ENCODE measurements around the gene NCOA6. TPM values are rescaled to one million over a fixed set of nuclear protein-coding genes. Genes with fewer than 3 reads are reported as not detected.

Gene NCOA6
- total and polyA plus RNA-seq, 2 of the 4 experiments (the other 2 are of a cell fraction), result 3.6 to 13.1 TPM

- no peak for TF ChIP-seq MAZ (IDR thresholded peaks at IDR 0.05; ENCODE audit: borderline replicate concordance, low read depth, low read length)
These were observed 8.4 kb downstream of the NCOA6 start (continued) for GRCh38 chr20:34817072-34817471.

GRCh38 chr20:34815636-34816035 is 9.8 kb downstream of the NCOA6 start:
- CTCF ChIA-PET, result interaction anchor here (1.3 kb wide), 1 partner anchor 19 kb away, joined by 3 read pairs; no protein-coding TSS in a partner anchor
- H3K4ac ChIP-seq (ENCODE audit: low read depth, low read length), result no peak overlapping the region
- H3K4me3 ChIP-seq (ENCODE audit: insufficient read depth, low read depth, low read length), result no peak overlapping the region
- DNase-seq (peak; percentile 33), ATAC-seq (ENCODE audit: low read depth) (peak; percentile 37; the same call in 1 of the 2 replicates)
- POLR2A ChIA-PET (ENCODE audit: unreplicated experiment), result no interaction called here
- H3K27ac ChIP-seq (ENCODE audit: insufficient read depth, low read length), result no peak overlapping the region
- 80% methylated on average over 1 of the region's 1 CpG; no CpG with 5 or more reads in 1 of the 2 experiments for WGBS, 2 experiments (ENCODE audit: extremely low coverage in 2 of 2, insufficient read length in 1 of 2)
- intact Hi-C loops (cut with micrococcal nuclease) (loop anchor here (1.0 kb wide), 1 partner anchor 8 kb away; no protein-coding TSS in a partner anchor), dilution Hi-C loops (cut with HindIII; ENCODE audit: low sequenced_read_pairs, unreplicated experiment) (no loop called here), in situ Hi-C loops (cut with MboI; ENCODE audit: low sequenced_read_pairs) (no loop called here)
- no peak overlapping the region for H3K4me2 ChIP-seq (ENCODE audit: low read depth, low read length)
- no peak overlapping the region for H4K8ac ChIP-seq (ENCODE audit: low read depth in 2 of 2, low read length in 2 of 2)
- no peak overlapping the region for H2AK9ac ChIP-seq (replicated peaks; ENCODE audit: low read depth, low read length, poor library complexity)
- H3K14ac ChIP-seq (replicated peaks; ENCODE audit: low read depth, low read length), result no peak overlapping the region
- H3K36me3 ChIP-seq (ENCODE audit: control insufficient read depth, insufficient read depth, low read length), result no peaks in the 10 kb centered on the region
- H4K91ac ChIP-seq (ENCODE audit: insufficient read depth, low read depth, low read length), result no peak overlapping the region
- no peak overlapping the region for H3K56ac ChIP-seq (ENCODE audit: extremely low read depth, insufficient read depth, low read length)
- H3K18ac ChIP-seq (ENCODE audit: low read depth, low read length), result no peak overlapping the region
- BruUV-seq (replicated peaks), result no TSS peak
- H2BK5ac ChIP-seq (ENCODE audit: low read depth, low read length, poor library complexity, severe bottlenecking), result no peak overlapping the region
- peaks cover 82% of the 10 kb centered on the region for H4K20me1 ChIP-seq (ENCODE audit: insufficient read depth, low read length)
- peaks cover 3% of the 10 kb centered on the region for H3K4me1 ChIP-seq (ENCODE audit: control insufficient read depth, insufficient read depth, low read length)
- H3K9ac ChIP-seq (ENCODE audit: low read depth, low read length), result no peak overlapping the region
- H3K27me3 ChIP-seq (ENCODE audit: control insufficient read depth, insufficient read depth, low read length), result no peaks in the 10 kb centered on the region
- H2AK5ac ChIP-seq (ENCODE audit: low read depth, low read length), result no peak overlapping the region
- H3K23ac ChIP-seq (ENCODE audit: low read depth, low read length), result no peak overlapping the region
- no peaks in the 10 kb centered on the region for H3K9me3 ChIP-seq (ENCODE audit: control insufficient read depth, insufficient read depth, low read length)
- H2BK15ac ChIP-seq (ENCODE audit: low read depth, low read length), result no peak overlapping the region
- peaks cover 27 to 81% of the 10 kb centered on the region in 2 experiments for H3K79me1 ChIP-seq (ENCODE audit: low read depth in 1 of 2, low read length in 2 of 2)
- no peak overlapping the region for H4K5ac ChIP-seq (ENCODE audit: low read depth, low read length)
- peaks cover 18% of the 10 kb centered on the region for H3K9me1 ChIP-seq (ENCODE audit: insufficient read depth, low read length)
- no peak overlapping the region for H2BK20ac ChIP-seq (ENCODE audit: low read depth, low read length)
- H2AFZ ChIP-seq (replicated peaks; ENCODE audit: low read length, poor library complexity), result no peak overlapping the region
- H2BK120ac ChIP-seq (ENCODE audit: low read depth, low read length), result no peak overlapping the region
- TF ChIP-seq BHLHE40 (IDR thresholded peaks at IDR 0.05; ENCODE audit: low read depth, low read length) (no peak), SMC3 (IDR thresholded peaks at IDR 0.05; ENCODE audit: low read depth, low read length) (no peak), CTCF (conservative IDR thresholded peaks at IDR 0.05; ENCODE audit: low read depth, low read length) (no peak), RCOR1 (IDR thresholded peaks at IDR 0.05; ENCODE audit: insufficient replicate concordance, low read length) (no peak), MAZ (IDR thresholded peaks at IDR 0.05; ENCODE audit: borderline replicate concordance, low read depth, low read length) (no peak), MXI1 (IDR thresholded peaks at IDR 0.05; ENCODE audit: borderline replicate concordance, low read depth, low read length) (no peak), CEBPB (IDR thresholded peaks at IDR 0.05; ENCODE audit: low read depth, low read length) (no peak), POLR2A (IDR thresholded peaks at IDR 0.05; ENCODE audit: low read depth, low read length) (no peak), NFE2L2 (IDR thresholded peaks at IDR 0.05; ENCODE audit: low read depth, low read length) (no peak), USF2 (IDR thresholded peaks at IDR 0.05; ENCODE audit: low read depth, low read length) (no peak), RAD21 (IDR thresholded peaks at IDR 0.05; ENCODE audit: low read length) (no peak), RFX5 (IDR thresholded peaks at IDR 0.05; ENCODE audit: low read depth, low read length) (no peak), MAFK (IDR thresholded peaks at IDR 0.05; ENCODE audit: low read depth, low read length) (no peak), ELK1 (IDR thresholded peaks at IDR 0.05; ENCODE audit: borderline replicate concordance, low read depth, low read length) (no peak)
